K562 (cell line): ENCODE data around the gene DAB2IP. TPM values are rescaled to one million over a fixed set of nuclear protein-coding genes. Genes with fewer than 3 reads are reported as not detected.

Experiments
- ATAC-seq: fragments of 200-7000 bp; cut with Tn5 transposase; 3 replicates; pipeline ENCODE4 v1.9.1; 2020; ENCODE audit warnings: moderate library complexity
- BruUV-seq: library from RNA; stranded (reverse); fragments of 400-500 nt; replicated peaks from 2 replicates; lab custom pipeline; 2021; lab: Mats Ljungman, UMichigan
- CTCF ChIA-PET: fragments of 300-600 bp; formaldehyde crosslinking; extraction: SDS; loops from one replicate; lab custom pipeline; 2021; ENCODE audit warnings: low intra/inter-chr PET ratio; lab: Yijun Ruan, JAX
- POLR2A ChIA-PET: fragments of 300-600, 350-650 bp; sonication (Branson Sonifier 250); formaldehyde crosslinking; extraction: SDS; loops from one replicate; lab custom pipeline; 2021; ENCODE audit warnings: antibody characterized with exemption, inconsistent platforms; lab: Yijun Ruan, JAX
- DNase-seq, 4 experiments: peaks; one replicate each; pipeline versions ENCODE4 v3.0.0 to v3.0.0-alpha.2; 2011 to 2018; ENCODE audit warnings: low spot score in 3 of 4, mixed read lengths in 3 of 4; ENCODE audit errors: extremely low read depth in 1 of 4
- FAIRE-seq: peaks from 2 replicates; lab custom pipeline; 2011; peaks lifted over from hg19 to GRCh38; lab: Jason Lieb, UNC
- H2AFZ ChIP-seq: 2 replicates; pipeline ENCODE4 v1.6.0; 2011; ENCODE audit warnings: low read depth, low read length, control low read depth, inconsistent platforms
- H3K27ac ChIP-seq: fragments of 200-600 bp; 3 replicates; pipeline ENCODE4 v1.8.0; 2011; ENCODE audit warnings: low read depth, mild to moderate bottlenecking, control low read depth, inconsistent platforms, low read length, moderate library complexity, mixed read lengths; ENCODE audit errors: extremely low read depth
- H3K27me3 ChIP-seq, 2 experiments: fragments of 300-600 bp in 1 of 2; 2 replicates in 1 of 2; 3 replicates in 1 of 2; pipeline versions ENCODE4 v1.6.0 to v1.8.0; 2011; ENCODE audit warnings: inconsistent platforms in 2 of 2, low read length in 2 of 2, mild to moderate bottlenecking in 1 of 2, mixed read lengths in 1 of 2, moderate library complexity in 1 of 2; ENCODE audit not compliant: control insufficient read depth in 2 of 2, insufficient read depth in 2 of 2
- H3K36me3 ChIP-seq: fragments of 300-600 bp; 3 replicates; pipeline ENCODE4 v1.8.0; 2011; ENCODE audit warnings: mild to moderate bottlenecking, low read length, inconsistent platforms; ENCODE audit not compliant: control insufficient read depth, insufficient read depth
- H3K4me1 ChIP-seq, 2 experiments: fragments of 200-600 bp in 1 of 2; replicated peaks in 1 of 2; 2 replicates in 1 of 2; 3 replicates in 1 of 2; pipeline versions ENCODE4 v1.5.1 to v1.8.0; 2011; ENCODE audit warnings: inconsistent platforms in 2 of 2, low read length in 2 of 2, mild to moderate bottlenecking in 1 of 2, mixed read lengths in 1 of 2, moderate library complexity in 1 of 2; ENCODE audit not compliant: control insufficient read depth in 2 of 2, insufficient read depth in 2 of 2
- H3K4me2 ChIP-seq: 2 replicates; pipeline ENCODE4 v1.6.1; 2011; ENCODE audit warnings: low read length, control low read depth, inconsistent platforms, mixed read lengths; ENCODE audit not compliant: insufficient read depth
- H3K4me3 ChIP-seq: fragments of 200-600 bp; sonication (generic), shearing (Covaris generic); 2 replicates; pipeline ENCODE4 v1.5.1; 2016; ENCODE audit warnings: control low read depth, inconsistent platforms
- H3K79me2 ChIP-seq: fragments of 200-600 bp; 3 replicates; pipeline ENCODE4 v1.8.0; 2011; ENCODE audit warnings: low read length, inconsistent platforms; ENCODE audit not compliant: control insufficient read depth, insufficient read depth
- H3K9ac ChIP-seq, 2 experiments: 2 replicates each; pipeline versions ENCODE4 v1.6.0 to v1.6.1; 2011; ENCODE audit warnings: low read depth in 2 of 2, low read length in 2 of 2, control low read depth in 1 of 2, inconsistent platforms in 1 of 2, mild to moderate bottlenecking in 1 of 2, mixed read lengths in 1 of 2; ENCODE audit not compliant: insufficient read depth in 1 of 2
- H3K9me1 ChIP-seq: one replicate; pipeline ENCODE4 v1.6.0; 2011; ENCODE audit warnings: inconsistent platforms, mild to moderate bottlenecking, low read length, moderate library complexity; ENCODE audit not compliant: control insufficient read depth, insufficient read depth
- H3K9me3 ChIP-seq: replicated peaks from 2 replicates; pipeline ENCODE4 v1.5.1; 2011; ENCODE audit warnings: low read depth, low read length, inconsistent platforms; ENCODE audit not compliant: control insufficient read depth, insufficient read depth
- H4K20me1 ChIP-seq: replicated peaks from 2 replicates; pipeline ENCODE4 v1.6.1; 2011; ENCODE audit warnings: low read length, inconsistent platforms, mixed read lengths; ENCODE audit not compliant: control insufficient read depth, insufficient read depth
- ARID2 ChIP-seq: fragments of 450-650 bp; IDR thresholded peaks from 2 replicates; pipeline ENCODE4 v1.6.1; 2017; ENCODE audit warnings: antibody characterized with exemption, mild to moderate bottlenecking
- JUNB ChIP-seq: fragments of 450-650 bp; formaldehyde crosslinking; conservative IDR thresholded peaks from 2 replicates; pipeline ENCODE4 v1.4.0; 2020; ENCODE audit warnings: mild to moderate bottlenecking
- NR1H2 ChIP-seq: sonication (generic); formaldehyde crosslinking; IDR thresholded peaks from 2 replicates; pipeline ENCODE4 v1.4.0; 2020; ENCODE audit warnings: mild to moderate bottlenecking, missing genetic modification reagents
- ZBTB1 ChIP-seq: sonication (generic); formaldehyde crosslinking; IDR thresholded peaks from 2 replicates; pipeline ENCODE4 v1.8.1; 2023; ENCODE audit warnings: missing genetic modification reagents, low read depth, mild to moderate bottlenecking, borderline replicate concordance
- ZNF197 ChIP-seq: fragments of 200-800 bp; sonication (Bioruptor generic); IDR thresholded peaks from 2 replicates; pipeline ENCODE4 v1.6.1; 2016; ENCODE audit warnings: low read depth, missing genetic modification characterization, missing compliant biosample characterization
- ZNF324 ChIP-seq: fragments of 250-450 bp; sonication (Bioruptor Pico); IDR thresholded peaks from 2 replicates; pipeline ENCODE4 v1.4.0; 2020; ENCODE audit warnings: mild to moderate bottlenecking
- ZNF431 ChIP-seq: sonication (generic); formaldehyde crosslinking; IDR thresholded peaks from 2 replicates; pipeline ENCODE4 v1.8.0; 2022; ENCODE audit warnings: mild to moderate bottlenecking, missing genetic modification reagents
- ZNF766 ChIP-seq: fragments of 200-800 bp; sonication (Bioruptor generic); conservative IDR thresholded peaks from 2 replicates; pipeline ENCODE4 v1.6.1; 2016; ENCODE audit warnings: missing genetic modification characterization, missing compliant biosample characterization
- WGBS: fragments of 100-300 bp; shearing (Covaris generic); methylation state at CpG from one replicate; pipeline ENCODE4 v1.1.6; 2016; ENCODE audit warnings: low coverage, mixed read lengths; ENCODE audit not compliant: insufficient coverage; ENCODE audit errors: missing lambda C conversion rate; 5-methylcytosine and 5-hydroxymethylcytosine counted together
- in situ Hi-C: fragments of 300-500 bp; cut with MboI; formaldehyde crosslinking; loops from 4 replicates; pipeline ENCODE4 v1.15.0; 2018; ENCODE audit warnings: inconsistent platforms, mixed read lengths
- intact Hi-C: fragments of 100-400 bp; cut with micrococcal nuclease; formaldehyde crosslinking; loops from 2 replicates; pipeline ENCODE4 v1.14.2; 2022
- polyA plus RNA-seq, 8 experiments: library from polyadenylated mRNA; depleted of rRNA in 4 of 8; stranded (reverse) in 5 of 8; unstranded in 3 of 8; fragments of >200 nt; fragmentation: Nextera tagmentation in 2 of 8; fragmentation: Illumina TruSeq in 1 of 8; extraction: Ambion mirVana in 2 of 8; extraction: Trizol in 1 of 8; gene quantifications; 2 replicates each; pipeline versions ENCODE4 v1.2.1 to v1.2.3, GENCODE V29; 2011 to 2014; ENCODE audit warnings: inconsistent platforms in 1 of 8, missing spikeins in 1 of 8
- total RNA-seq, 7 experiments: library from RNA; depleted of rRNA in 6 of 7; stranded (reverse); fragments of >200 nt in 6 of 7; fragmentation: Illumina TruSeq in 2 of 7; extraction: Trizol in 2 of 7; gene quantifications; 2 replicates each; pipeline versions ENCODE4 v1.2.1 to v1.2.3, GENCODE V29; 2011 to 2021; ENCODE audit warnings: low replicate concordance in 1 of 7

The DAB2IP gene
- total and polyA plus RNA-seq, 9 of the 15 experiments (the other 6 are each of a cell fraction or from before 2014, with no cell fraction given) = 0.04 to 0.31 (median 0.08) TPM; not detected in 5

- Histone ChIP-seq H3K27me3 (peaks cover 28 to 91% of the 10 kb centered on the region in 2 experiments), H3K36me3 (no peaks in the 10 kb centered on the region), H3K9me3 (no peaks in the 10 kb centered on the region), H3K4me3 (no peak overlapping the region), H3K27ac (no peak overlapping the region), H3K9me1 (no peaks in the 10 kb centered on the region), H4K20me1 (peaks cover 17% of the 10 kb centered on the region; the same call in 1 of the 2 replicates), H3K4me1 (no peaks in the 10 kb centered on the region), H2AFZ (no peak overlapping the region), H3K4me2 (no peak overlapping the region), H3K79me2 (no peaks in the 10 kb centered on the region), H3K9ac (no peak overlapping the region)
- no peak for TF ChIP-seq NR1H2
- no peak for TF ChIP-seq ZNF431 (CRISPR knock-in tag)
- TF ChIP-seq ZNF197 (CRISPR knock-in tag) = no peak
- TF ChIP-seq ZNF766 = no peak
- TF ChIP-seq ZBTB1 (CRISPR knock-in tag) = no peak
- TF ChIP-seq JUNB = no peak
- TF ChIP-seq ZNF324 (CRISPR knock-in tag) = no peak
- TF ChIP-seq ARID2 = no peak
- CTCF ChIA-PET = no interaction called here
- intact Hi-C loops (no loop called here), in situ Hi-C loops (no loop called here)
- under 1% methylated on average over 15 of the region's 15 CpGs for WGBS
- FAIRE-seq = no peak
- no peak for ATAC-seq
- no peak for DNase-seq
- POLR2A ChIA-PET = interaction anchor here (0.7 kb wide), 1 partner anchor 297 kb away, joined by 3 read pairs; no protein-coding TSS in a partner anchor
- no TSS peak for BruUV-seq
These were observed 117.1 kb downstream of the DAB2IP start for GRCh38 chr9:121768416-121769015.
